ENCODE data around the gene PTGES2.

- TF ChIP-seq GABPA (IDR thresholded peaks at IDR 0.05; ENCODE audit: low read depth) = no peak
- TF ChIP-seq NFIC (IDR thresholded peaks at IDR 0.05; ENCODE audit: borderline replicate concordance) = no peak
- no peak for TF ChIP-seq SIN3A (IDR thresholded peaks at IDR 0.05; ENCODE audit: borderline replicate concordance, low read depth, low read length)
- TF ChIP-seq EP300 (IDR thresholded peaks at IDR 0.05; ENCODE audit: borderline replicate concordance in 1 of 2, low read depth in 1 of 2, low read length in 1 of 2) = no peak
- no peak for TF ChIP-seq CTCF (IDR thresholded peaks at IDR 0.05)
- TF ChIP-seq TCF12 (IDR thresholded peaks at IDR 0.05) = no peak
- TF ChIP-seq FOXM1 (IDR thresholded peaks at IDR 0.05; ENCODE audit: low read depth) = no peak
- no peak for TF ChIP-seq TAF1 (IDR thresholded peaks at IDR 0.05; ENCODE audit: borderline replicate concordance, low read depth, low read length)
- TF ChIP-seq MAX (IDR thresholded peaks at IDR 0.05; ENCODE audit: low read depth) = no peak
- no peak for TF ChIP-seq MEF2A (IDR thresholded peaks at IDR 0.05; ENCODE audit: borderline replicate concordance, low read depth)
- no peak for TF ChIP-seq POLR2AphosphoS5 (IDR thresholded peaks at IDR 0.05; ENCODE audit: low read depth, low read length)
- TF ChIP-seq ELF1 (IDR thresholded peaks at IDR 0.05) = no peak
- TF ChIP-seq REST (IDR thresholded peaks at IDR 0.05; ENCODE audit: low read depth, low read length) = no peak
Observed at GRCh38 chr9:128100581-128100980, 26.9 kb downstream of the PTGES2 start.
